Loucy (cell line): ENCODE data around the gene ARHGEF12.

ENCODE experiments used
- H2AFZ ChIP-seq: fragments of 200-600 bp; sonication (generic); 2 replicates; pipeline ENCODE4 v1.6.0; 2016; ENCODE audit warnings: antibody characterized with exemption, mild to moderate bottlenecking, low read length, moderate library complexity
- H3F3A ChIP-seq: fragments of 200-600 bp; 2 replicates; pipeline ENCODE4 v1.6.0; 2016; ENCODE audit warnings: antibody characterized with exemption, low read depth, mild to moderate bottlenecking
- H3K27me3 ChIP-seq: fragments of 200-600 bp; sonication (generic); 2 replicates; pipeline ENCODE4 v1.6.1; 2014; ENCODE audit warnings: low read length, mild to moderate bottlenecking; ENCODE audit not compliant: insufficient read depth, poor library complexity, severe bottlenecking
- H3K36me3 ChIP-seq: fragments of 200-600 bp; sonication (generic); 2 replicates; pipeline ENCODE4 v1.6.1; 2016; ENCODE audit warnings: low read length; ENCODE audit not compliant: insufficient read depth
- H3K4me1 ChIP-seq: fragments of 200-600 bp; sonication (generic); 2 replicates; pipeline ENCODE4 v1.5.1; 2014; ENCODE audit warnings: low read length, mild to moderate bottlenecking; ENCODE audit not compliant: insufficient read depth, poor library complexity, severe bottlenecking
- H3K4me2 ChIP-seq: fragments of 200-600 bp; sonication (generic); 2 replicates; pipeline ENCODE4 v1.6.0; 2014; ENCODE audit warnings: antibody characterized with exemption, low read length, low read depth, mild to moderate bottlenecking; ENCODE audit not compliant: poor library complexity, severe bottlenecking
- H3K4me3 ChIP-seq: fragments of 200-600 bp; sonication (generic); 2 replicates; pipeline ENCODE4 v1.5.1; 2014; ENCODE audit warnings: low read length, mild to moderate bottlenecking, mixed read lengths; ENCODE audit not compliant: poor library complexity, severe bottlenecking
- H3K79me2 ChIP-seq: fragments of 200-600 bp; sonication (generic); 2 replicates; pipeline ENCODE4 v1.6.1; 2014; ENCODE audit warnings: low read length; ENCODE audit not compliant: insufficient read depth
- H3K9ac ChIP-seq: fragments of 200-600 bp; sonication (generic); 2 replicates; pipeline ENCODE4 v1.6.0; 2014; ENCODE audit warnings: mild to moderate bottlenecking, low read depth, low read length, moderate library complexity; ENCODE audit not compliant: poor library complexity, severe bottlenecking
- H3K9me2 ChIP-seq: fragments of 200-600 bp; sonication (generic); replicated peaks from 2 replicates; pipeline ENCODE4 v1.6.1; 2016; ENCODE audit warnings: low read depth, low read length, mixed read lengths
- H3K9me3 ChIP-seq: fragments of 200-600 bp; sonication (generic); 2 replicates; pipeline ENCODE4 v1.6.1; 2014; ENCODE audit warnings: mild to moderate bottlenecking, antibody characterized with exemption, low read length, low read depth; ENCODE audit not compliant: insufficient read depth
- H4K20me1 ChIP-seq: fragments of 200-600 bp; sonication (generic); 2 replicates; pipeline ENCODE4 v1.6.0; 2014; ENCODE audit warnings: antibody characterized with exemption, low read length, mild to moderate bottlenecking; ENCODE audit not compliant: insufficient read depth, poor library complexity, severe bottlenecking
- CTCF ChIP-seq: fragments of 200-600 bp; sonication (generic); conservative IDR thresholded peaks from 2 replicates; pipeline ENCODE4 v1.5.1; 2014; ENCODE audit warnings: mild to moderate bottlenecking, antibody characterized with exemption, low read length
- EZH2phosphoT487 ChIP-seq: fragments of 200-600 bp; IDR thresholded peaks from 2 replicates; pipeline ENCODE4 v1.6.1; 2018; ENCODE audit warnings: antibody characterized with exemption, mild to moderate bottlenecking, moderate library complexity, borderline replicate concordance

The ARHGEF12 gene

DNA sequence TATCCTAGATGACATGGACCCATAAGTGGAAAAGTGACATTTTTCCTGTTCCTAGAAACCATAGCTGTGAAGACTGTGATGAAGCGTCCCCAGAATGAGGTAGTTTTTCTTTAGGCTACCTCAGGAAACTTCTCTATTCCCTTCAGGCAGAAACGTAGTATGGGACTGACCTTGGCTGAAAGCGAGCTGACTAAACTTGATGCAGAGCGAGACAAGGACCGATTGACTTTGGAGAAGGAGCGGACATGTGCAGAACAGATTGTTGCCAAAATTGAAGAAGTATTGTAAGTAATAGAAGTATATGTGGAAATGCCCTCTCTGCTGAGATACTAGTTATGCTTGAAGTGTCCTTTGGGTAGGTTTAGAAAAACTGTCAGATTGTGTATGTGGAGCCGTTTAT is 110.6 kb downstream of the ARHGEF12 start:
- H3K27me3 ChIP-seq: no peaks in the 10 kb centered on the region
- no peaks in the 10 kb centered on the region for H4K20me1 ChIP-seq
- no peak overlapping the region for H3K9ac ChIP-seq
- H3K79me2 ChIP-seq: no peaks in the 10 kb centered on the region
- H3K4me2 ChIP-seq: no peak overlapping the region
- no peaks in the 10 kb centered on the region for H3K9me2 ChIP-seq
- no peaks in the 10 kb centered on the region for H3F3A ChIP-seq
- H3K4me3 ChIP-seq: no peak overlapping the region
- no peaks in the 10 kb centered on the region for H3K4me1 ChIP-seq
- no peaks in the 10 kb centered on the region for H3K36me3 ChIP-seq
- no peaks in the 10 kb centered on the region for H3K9me3 ChIP-seq
- TF ChIP-seq CTCF (no peak), EZH2phosphoT487 (no peak)
- no peak overlapping the region for H2AFZ ChIP-seq

GRCh38 chr11:120448240-120448639 is 112.0 kb downstream of the ARHGEF12 start:
- Histone ChIP-seq H3K9ac (no peak overlapping the region), H2AFZ (no peak overlapping the region), H3F3A (no peaks in the 10 kb centered on the region), H3K4me3 (no peak overlapping the region), H3K4me2 (no peak overlapping the region), H3K27me3 (no peaks in the 10 kb centered on the region), H3K4me1 (no peaks in the 10 kb centered on the region), H3K9me2 (no peaks in the 10 kb centered on the region), H4K20me1 (no peaks in the 10 kb centered on the region), H3K36me3 (no peaks in the 10 kb centered on the region), H3K9me3 (no peaks in the 10 kb centered on the region), H3K79me2 (no peaks in the 10 kb centered on the region)
- no peak for TF ChIP-seq EZH2phosphoT487
- no peak for TF ChIP-seq CTCF

DNA sequence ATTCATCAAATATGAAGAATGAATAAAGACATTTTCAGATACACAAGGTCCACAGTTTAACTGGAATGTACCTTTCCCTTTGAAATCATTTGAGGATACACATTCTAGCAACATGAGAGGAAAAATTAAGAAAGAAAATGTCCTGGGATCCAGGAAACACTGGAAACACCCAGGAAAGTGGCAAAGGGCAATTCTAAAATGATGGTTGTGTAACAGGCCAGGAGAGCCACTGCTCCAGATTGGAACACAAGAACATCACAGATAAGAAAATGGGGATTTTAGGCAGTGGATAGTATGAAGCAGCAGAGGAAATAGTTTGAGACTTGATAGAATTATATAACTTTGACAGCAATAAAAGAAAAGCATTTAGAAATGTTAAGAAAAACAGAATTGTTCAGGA is 119.3 kb downstream of the ARHGEF12 start:
- no peak overlapping the region for H3K4me3 ChIP-seq
- H3K9ac ChIP-seq: no peak overlapping the region
- H4K20me1 ChIP-seq: no peaks in the 10 kb centered on the region
- H3F3A ChIP-seq: no peaks in the 10 kb centered on the region
- no peaks in the 10 kb centered on the region for H3K9me2 ChIP-seq
- no peaks in the 10 kb centered on the region for H3K27me3 ChIP-seq
- H3K79me2 ChIP-seq: no peaks in the 10 kb centered on the region
- no peaks in the 10 kb centered on the region for H3K9me3 ChIP-seq
- no peaks in the 10 kb centered on the region for H3K36me3 ChIP-seq
- H3K4me2 ChIP-seq: no peak overlapping the region
- H2AFZ ChIP-seq: no peak overlapping the region
- TF ChIP-seq CTCF (no peak), EZH2phosphoT487 (no peak)
- no peaks in the 10 kb centered on the region for H3K4me1 ChIP-seq
